ENCODE results near the gene TMCO4.

GRCh38 chr1:19715334-19716203 lies 84.1 kb downstream of the TMCO4 start:
- TF ChIP-seq CTCF (IDR thresholded peaks at IDR 0.05; ENCODE audit: control extremely low read depth in 1 of 3, insufficient read depth in 1 of 3, low read depth in 1 of 3, low read length in 3 of 3): peak; percentile 80 to 99 (median 97)
- TF ChIP-seq CBX5 (IDR thresholded peaks at IDR 0.05; ENCODE audit: low read depth, low read length): no peak
- no peak for TF ChIP-seq POLR2AphosphoS5 (IDR thresholded peaks at IDR 0.05; ENCODE audit: low read depth, low read length)

All from H1 (cell line).